Stimulated activated CD4-positive, alpha-beta T cell treated with anti-CD3 and anti-CD28 coated beads, Interleukin-1b, Interleukin-23, amount 100 ng/mL, for 48 hours (primary cell): Measurements from ENCODE around the gene ZMYND10.

Experiments used
- DNase-seq: peaks from one replicate; pipeline ENCODE4 v3.0.0-alpha.2; 2020

The ZMYND10 gene

DNA sequence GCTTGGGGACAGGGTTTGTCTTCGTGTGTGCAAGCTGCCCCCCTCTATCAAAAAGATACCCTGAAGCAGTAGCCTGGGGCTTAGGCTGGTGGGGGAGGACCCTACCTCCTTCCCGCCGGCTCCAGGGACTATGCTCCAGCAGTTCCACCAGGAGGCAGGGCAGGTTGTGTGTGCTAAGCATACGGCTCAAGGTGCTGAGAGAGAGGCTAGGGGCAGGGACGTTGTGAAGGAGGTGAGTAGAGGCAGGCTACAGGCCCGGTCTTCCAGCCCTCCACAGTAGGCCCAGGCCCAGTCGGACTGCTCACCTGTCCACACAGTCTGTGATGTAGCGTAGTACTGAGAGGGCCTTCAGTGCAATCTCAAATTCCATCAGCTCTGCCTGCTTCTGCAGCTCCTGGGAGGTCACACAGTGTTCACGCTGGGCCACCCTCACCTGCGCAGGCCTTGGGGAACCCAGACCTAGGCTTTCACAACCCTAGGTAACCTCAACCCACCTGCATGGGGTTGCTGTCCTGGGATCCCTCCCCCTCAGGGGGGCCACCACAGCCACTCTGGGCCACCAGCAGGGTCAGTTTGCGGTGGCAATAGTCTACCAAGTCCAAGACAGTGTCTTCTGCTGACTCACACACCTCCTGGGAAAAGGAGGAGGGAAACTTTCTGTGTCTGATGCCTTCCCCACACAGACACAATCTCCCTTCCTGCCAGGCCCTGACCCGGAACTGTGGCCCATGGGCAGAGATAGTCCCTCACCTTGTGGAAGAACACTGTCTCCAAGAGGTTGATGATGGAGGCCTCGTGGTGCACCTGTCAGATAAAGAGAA, 2.5 kb downstream of the ZMYND10 start:
- DNase-seq: no peak

DNA sequence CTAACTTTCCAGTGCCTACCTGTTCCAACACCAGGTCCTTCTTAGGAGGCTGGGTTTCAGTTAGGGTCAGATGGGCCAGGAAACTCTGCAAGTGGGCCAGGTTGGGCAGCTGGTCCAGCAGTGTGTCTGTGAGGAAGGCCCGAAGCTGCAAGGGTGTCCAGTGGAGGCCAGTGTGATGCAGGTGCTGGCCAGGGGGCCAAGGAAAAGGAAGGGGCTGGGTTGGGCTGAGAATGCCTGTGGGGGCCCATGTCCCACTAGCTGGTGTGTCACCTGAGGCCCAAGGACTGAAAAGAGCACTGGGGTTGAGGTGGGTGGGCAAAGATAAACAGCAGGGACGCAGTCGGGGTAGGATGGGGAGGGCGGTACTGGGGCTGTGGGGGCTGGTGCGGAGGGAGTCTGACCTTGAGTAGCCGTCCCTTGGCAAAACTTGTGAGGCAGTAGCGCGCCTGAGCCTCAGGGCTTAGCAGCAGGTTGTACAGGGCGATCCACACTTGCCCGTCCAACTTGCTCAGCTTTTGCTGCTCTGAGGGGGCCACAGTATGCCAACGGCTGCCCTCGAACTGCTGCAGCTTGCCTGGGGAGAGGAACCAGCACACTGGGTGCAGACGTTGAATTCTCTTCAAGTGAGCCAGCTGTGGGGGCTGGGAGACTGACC, 3.4 kb downstream of the ZMYND10 start:
- no peak for DNase-seq

DNA sequence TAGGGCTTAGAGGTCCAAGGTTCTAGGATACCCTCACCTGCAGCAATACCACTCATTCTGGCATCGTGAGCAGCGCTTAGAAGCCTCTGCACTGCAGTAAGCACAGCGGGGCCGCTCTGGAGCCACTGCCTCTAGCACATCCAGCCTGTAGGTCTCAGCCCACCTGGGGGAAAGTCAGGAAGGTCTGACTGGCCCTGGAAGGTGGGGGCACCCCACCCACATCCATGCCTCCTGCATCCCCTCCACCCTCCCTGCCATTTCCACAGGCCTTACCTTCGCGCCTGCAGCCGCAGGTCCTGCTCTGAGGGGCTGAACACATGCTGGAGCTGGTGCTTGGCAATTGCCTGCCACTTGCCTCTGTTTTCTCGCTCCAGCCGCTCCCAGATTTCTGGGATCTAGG, 4.0 kb downstream of the ZMYND10 start:
- no peak for DNase-seq

DNA sequence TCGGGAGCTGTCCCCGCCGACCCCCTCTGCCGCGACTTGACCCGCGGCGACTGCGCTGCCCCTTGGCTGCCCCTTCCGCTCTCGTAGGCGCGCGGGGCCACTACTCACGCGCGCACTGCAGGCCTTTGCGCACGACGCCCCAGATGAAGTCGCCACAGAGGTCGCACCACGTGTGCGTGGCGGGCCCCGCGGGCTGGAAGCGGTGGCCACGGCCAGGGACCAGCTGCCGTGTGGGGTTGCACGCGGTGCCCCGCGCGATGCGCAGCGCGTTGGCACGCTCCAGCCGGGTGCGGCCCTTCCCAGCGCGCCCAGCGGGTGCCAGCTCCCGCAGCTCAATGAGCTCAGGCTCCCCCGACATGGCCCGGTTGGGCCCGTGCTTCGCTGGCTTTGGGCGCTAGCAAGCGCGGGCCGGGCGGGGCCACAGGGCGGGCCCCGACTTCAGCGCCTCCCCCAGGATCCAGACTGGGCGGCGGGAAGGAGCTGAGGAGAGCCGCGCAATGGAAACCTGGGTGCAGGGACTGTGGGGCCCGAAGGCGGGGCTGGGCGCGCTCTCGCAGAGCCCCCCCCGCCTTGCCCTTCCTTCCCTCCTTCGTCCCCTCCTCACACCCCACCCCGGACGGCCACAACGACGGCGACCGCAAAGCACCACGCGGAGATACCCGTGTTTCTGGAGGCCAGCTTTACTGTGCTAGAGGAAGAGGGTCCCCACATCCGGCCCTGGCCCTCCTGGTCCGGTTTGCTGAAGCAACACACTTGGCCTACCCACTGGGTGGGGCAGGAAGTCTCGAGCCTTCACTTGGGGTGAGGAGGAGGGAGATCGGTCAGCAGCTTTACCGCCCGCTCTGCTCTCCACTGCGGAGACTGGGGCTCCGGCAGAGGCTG, 4.8 kb downstream of the ZMYND10 start, which contains the start of gene RASSF1:
Gene RASSF1, minus strand, starts transcription at position 389 of the 882 bp plus-strand sequence. Its CDS starts 31 bp downstream, at position 358.
- DNase-seq: peak; percentile 60

DNA sequence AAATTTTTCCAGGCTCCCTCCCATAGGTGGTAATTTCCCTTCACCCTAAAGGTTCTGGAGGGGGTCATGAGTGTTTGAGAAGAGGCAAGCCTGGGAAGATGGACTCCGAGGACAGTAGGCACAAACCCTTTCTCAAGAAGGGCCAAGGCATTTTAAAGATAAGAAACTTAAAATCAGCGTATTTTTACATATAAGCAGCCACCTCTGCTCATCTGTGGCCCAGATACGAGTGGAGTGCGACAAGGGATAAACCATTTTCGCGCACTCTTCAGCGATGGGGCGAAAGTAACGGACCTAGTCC, 5.4 kb downstream of the ZMYND10 start:
- DNase-seq: no peak

DNA sequence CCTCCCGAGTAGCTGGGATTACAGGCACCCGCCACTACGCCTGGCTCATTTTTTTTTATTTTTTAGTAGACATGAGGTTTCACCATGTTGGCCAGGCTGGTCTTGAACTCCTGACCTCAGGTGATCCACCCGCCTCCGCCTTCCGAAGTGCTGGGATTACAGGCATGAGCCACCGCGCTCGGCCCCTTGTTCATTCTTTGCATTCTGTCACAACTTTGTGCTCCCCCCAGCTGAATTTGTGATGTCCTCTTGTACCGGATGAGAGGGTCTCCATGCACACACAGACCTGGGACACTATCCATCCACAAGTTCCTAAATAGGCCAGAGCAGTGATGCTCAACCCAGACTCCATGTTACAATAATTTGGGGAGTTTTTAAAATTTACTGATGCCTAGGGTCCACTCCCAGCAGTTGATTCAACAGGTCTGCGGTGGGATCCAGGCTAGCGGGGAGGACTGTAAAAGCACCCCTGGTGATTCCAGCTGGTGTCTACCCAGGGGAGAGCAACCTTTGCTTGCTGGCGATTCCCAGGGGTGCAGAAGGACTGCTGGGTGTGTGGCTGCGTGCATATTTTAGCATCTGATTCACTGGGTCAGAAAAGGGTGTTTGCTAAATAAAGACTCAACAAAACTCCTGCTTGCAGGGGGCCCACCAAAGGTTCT, 5.9 kb downstream of the ZMYND10 start:
- DNase-seq: no peak

DNA sequence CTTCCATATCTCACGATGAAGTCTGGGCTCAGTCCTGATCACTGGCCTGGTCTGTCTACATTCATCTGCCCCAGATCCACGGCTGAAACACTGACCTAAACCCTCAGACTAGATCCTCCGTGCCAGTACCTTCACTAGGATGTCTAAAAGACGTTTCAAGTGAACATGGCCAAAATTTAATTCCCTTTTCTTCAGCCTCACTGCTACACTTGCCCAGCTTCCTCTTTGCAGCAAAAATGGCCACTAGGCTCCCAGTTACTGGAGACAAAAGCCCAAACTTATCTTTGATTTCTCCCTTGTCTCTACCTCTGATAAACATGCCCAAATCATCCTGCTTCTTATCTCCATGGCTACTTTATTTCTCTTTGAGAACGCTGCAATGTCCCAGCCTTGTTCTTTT, 6.6 kb downstream of the ZMYND10 start:
- no peak for DNase-seq

DNA sequence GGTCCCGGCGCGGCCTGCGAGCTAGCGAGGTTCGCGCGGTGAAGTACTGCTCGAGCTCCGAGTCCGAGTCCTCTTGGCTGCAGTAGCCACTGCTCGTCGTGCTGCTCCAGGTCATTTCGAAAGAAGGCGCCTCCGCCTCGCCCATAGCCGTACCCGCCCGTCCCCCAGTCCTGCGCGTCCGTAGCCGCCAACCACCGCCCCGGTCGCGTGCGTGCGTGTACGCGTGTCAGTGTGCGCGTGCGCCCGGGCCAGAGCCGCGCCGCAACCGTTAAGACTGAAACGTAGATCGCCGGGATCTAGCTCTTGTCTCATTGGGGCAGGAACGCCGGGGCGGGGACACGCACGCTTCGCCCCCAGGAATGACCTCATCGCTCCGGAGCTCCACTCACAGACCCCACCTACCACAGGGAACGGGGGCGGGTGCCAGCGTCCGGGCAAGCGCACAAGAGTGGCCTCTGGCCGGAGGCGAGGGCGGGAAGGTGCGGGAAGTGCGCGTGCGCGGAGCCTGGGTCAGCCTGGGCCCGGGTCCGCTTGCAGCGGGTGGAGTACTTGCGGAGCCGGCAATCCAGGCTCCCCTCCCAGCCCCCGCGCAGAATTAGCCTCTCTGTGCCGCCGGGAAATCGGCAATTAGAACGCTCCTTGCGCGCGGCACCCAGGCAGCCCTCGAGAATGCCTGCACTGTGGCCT, 8.2 kb downstream of the ZMYND10 start:
- DNase-seq: peak; percentile 97

DNA sequence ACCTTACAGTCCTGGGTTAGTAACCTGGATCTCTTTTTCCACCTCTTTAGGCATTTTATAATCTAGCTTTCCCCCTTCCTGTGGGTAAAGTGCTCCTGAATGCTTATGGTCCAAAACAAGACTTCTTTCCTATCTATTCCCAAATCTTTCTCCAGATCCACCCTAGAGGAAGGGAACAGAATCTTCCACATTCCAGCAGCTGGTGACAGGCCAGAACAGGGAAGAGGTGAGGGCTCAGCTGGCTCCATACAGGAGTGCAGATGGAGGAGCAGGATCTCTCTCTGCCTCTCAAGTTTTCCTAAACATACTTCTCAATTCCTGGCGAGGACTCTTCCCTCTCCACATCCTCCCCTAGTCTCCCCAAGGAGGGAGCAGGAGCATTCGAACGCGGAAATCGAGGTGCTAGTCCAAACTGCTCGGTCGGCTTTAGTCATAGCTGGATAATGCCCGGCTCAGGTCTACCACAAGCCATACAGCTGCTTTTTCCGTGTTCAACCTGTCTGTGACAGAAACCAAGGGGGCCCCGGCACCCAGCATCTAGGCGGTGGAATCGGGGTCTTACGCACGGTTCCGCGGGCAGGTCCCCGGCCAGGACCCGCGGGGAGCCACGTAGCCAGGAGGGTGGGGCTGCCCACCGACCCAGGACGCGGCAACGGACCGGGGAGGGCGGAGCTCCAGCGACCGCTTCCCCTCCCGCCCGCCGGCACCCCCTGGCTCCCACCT, 8.9 kb downstream of the ZMYND10 start:
- DNase-seq: no peak

DNA sequence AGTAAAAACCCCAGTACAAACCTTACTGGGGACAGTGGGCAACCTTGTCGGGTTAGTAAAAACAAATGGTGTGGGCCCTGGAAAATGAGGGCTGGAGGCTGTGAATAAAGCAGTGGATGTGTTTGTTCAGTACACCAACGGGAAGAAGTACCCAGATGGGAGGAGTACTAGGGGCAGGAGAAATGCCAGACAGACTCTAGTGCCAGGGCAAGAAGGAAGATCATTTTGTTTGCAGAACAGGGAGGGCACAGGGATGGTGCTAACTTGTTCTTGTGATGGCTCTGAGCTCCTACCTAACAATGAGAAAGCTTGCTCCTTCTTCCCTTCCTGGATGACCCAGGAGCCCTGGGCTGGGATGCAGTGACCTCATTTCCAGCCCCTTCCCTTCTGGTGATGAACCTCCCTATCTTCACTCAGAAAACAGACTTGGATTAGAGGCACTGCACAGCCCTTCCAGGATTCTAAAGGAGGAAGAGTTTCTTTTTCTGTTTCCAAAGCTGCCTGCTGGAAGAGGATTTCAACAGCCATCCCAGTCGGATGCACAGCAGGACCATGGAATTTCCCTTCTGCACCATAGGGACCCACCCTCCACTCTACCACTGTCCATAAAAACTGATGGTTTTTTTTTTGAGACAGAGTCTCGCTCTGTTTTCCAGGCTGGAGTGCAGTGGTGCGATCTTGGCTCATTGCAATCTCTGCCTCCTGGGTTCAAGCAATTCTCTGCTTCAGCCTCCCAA, 11.0 kb downstream of the ZMYND10 start:
- DNase-seq: no peak

DNA sequence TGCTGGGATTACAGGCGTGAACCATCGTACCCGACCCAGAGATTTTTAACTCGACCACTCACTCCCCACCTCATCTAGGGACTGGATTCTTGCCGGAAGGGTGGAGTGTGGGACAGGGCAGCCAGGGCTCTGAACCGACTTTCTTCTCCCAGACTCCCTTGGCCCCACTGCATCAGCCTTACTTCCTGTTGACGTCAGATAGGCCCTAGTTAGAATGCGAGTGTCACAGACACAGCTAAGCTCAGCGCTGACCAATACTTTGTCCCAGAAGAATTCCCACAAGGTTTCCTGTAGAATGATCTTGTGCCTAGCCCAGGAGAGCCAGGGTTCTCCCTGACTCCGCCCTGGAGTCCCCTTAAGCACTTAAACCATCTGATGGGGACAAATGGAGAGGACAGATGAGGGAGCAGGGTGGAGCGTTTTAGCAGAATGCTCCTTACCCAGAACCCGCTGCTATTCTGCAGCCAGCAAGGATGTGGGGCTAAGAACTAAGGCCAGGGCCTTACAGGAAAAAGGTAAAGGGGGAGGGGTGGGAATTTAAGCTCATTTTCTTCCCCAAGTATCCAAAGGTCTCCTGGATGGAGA, 11.7 kb downstream of the ZMYND10 start:
- no peak for DNase-seq

DNA sequence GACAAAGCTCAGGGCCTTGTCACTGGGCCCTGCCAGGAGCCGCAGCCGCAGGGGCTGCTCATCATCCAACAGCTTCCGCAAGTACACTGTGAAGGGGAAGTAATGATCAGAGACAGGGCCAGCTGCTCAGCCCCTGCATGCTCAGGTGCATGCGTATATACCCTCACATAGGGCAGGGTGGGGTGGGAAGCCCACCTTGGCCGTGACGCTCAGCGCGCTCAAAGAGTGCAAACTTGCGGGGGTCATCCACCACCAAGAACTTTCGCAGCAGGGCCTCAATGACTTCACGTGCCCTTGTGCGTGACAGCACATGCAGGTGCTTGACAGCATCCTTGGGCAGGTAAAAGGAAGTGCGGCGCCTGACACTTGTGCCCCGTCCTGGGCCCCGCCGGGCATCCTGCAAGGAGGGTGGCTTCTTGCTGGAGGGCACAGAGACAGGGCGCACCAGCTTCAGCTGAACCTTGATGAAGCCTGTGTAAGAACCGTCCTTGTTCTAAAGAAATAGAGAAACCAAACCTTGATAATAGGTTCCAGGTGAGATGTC, 14.1 kb downstream of the ZMYND10 start:
- no peak for DNase-seq

DNA sequence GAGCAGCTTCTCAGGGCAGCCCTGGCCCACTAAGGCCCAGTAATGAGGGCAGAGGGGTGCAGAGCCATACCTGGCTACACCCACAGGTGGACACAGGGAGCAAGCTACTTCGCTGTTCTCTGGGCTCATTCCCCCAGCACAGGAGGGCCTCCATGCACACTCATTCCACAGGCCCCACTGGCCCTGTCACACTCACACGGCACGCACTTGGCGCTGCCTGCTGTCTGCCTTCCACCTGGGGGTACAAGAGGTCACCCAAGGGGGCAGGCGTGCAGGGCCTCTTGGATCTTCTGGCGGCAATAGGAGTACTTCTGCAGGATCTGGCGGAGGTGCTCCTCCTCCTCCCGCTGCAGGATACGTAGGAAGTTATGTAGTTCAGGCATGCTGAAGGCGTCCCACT, 15.2 kb downstream of the ZMYND10 start:
- DNase-seq: no peak

DNA sequence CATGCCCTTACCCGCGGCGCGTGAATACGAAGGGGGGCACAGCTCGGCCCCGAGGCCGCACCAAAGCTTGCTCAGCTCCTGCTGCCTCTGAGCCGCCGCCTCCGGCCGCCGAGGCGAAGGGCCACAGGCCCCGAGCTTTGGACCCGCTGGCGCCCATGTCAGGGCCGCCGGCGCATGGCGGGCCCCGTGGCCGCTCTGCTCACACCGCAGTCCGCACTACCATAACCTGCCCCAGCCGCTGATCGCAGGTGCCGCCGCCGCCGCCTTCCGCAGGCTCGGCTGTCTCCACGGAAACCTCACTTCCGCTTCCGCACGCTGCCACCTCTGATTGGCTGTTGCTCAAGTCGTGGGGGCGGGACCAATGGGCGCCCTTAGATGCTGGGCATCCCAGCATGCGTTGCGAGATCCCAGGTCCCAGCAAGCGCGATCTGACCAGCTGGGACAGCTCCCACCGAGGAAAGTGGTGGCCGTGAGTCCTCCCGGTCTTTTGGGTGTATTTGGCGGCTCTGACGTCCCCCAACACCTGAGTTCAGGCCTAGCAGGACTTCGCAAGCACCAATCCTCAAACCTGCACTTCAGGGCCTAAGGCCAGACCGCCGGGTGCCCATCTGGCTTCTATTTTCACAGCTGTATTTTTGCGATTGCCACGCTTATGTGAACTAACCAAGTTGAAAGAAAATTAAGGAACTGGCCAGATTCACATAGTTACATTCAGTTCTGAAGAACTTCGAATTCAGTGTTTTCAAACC, 17.4 kb downstream of the ZMYND10 start, which contains the start of gene TUSC2:
Gene TUSC2, minus strand, starts transcription at position 281 of the 749 bp plus-strand sequence. Its CDS starts 124 bp downstream, at position 157.
- DNase-seq: peak; percentile 95

DNA sequence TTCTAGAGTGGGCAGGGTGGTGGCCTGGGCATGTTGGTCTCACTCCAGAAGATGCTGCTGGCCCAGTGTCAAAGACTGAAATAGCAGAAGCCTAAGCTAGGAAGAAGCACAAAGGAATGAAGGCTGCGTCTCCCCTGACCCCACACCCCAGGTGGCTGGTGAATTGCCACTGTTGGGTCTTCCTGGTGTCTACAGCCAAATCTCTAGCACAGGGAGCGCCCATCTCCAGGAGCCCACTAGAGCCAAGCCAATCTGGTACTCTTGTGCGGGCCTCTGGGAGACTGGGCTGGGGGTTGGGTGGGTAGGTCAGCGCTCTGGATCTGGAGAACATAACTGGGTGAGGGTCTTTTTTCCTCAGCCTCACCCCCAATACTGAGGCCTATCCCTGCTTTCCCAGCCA, 18.4 kb downstream of the ZMYND10 start:
- DNase-seq: no peak

DNA sequence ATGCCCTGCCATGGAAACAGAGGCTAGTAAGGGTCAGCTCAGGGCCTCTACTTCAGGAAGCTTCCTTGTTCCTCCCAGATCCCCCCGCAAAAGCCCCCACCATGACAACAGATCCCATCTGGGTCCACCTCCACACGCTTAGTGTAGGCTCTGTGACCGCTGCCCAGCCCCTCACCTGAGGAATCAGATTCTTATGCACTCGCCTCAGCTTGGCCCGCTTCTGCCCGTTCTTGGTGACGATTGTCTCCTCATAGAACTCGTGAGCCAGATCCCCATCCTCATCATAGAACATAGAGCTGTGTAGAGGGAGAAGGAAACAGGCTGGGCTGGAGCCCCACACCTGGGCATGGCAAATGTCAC, 19.4 kb downstream of the ZMYND10 start:
- no peak for DNase-seq

DNA sequence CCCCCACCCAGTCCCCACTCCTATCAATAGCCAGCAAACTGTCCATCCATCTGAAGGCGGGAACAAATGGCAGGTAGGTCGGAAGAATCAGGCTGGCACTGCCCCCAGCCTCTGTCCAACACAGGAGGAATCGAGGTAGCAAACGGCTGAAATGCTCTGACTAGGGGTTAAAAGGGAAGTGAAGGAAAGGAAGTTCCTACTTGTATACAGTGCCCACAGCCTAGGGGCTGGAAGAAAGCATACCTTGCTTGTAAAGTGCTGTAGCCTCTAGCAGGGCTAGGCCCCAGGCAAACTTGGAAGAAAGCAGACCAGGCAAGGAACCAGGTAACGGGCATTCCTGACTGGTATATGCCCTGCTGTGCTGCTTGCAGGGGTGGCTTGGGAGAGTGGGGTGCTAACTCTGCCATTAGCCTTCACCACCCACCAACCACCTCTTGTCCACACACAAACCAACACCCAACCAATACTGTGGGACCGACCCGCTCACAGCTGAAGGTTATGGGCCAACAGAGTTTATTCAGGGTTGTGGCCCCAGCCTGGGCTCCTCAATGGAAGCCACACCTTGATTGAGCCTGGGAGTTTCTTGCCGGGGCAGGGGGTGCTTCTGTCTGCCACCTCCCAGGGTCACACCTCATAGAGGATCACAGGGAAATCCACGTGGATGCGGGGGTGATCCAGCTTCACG, 19.9 kb downstream of the ZMYND10 start:
- DNase-seq: no peak

DNA sequence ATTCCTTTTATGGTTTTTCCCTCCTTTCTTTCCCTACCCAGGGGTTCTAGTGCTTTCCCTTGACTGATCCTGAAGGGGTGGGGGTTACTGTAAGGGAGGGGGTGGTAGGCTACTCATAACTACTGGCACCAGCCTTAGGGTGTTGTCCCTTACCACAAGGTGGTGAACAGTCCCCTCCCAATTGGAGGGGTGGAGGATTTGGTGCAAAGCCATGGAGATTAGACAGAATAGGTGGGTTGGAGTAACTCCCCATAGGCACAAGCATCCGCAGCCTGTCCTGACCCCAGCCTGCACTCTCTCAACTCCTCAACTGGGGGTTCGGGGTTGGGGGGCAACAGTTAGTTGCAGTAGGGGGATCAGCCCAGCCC, 20.4 kb downstream of the ZMYND10 start:
- DNase-seq: no peak
